Neural crest cell (in vitro differentiated cells): ENCODE measurements around the gene ALDH1B1. TPM values are rescaled to one million over a fixed set of nuclear protein-coding genes. Genes with fewer than 3 reads are reported as not detected.

Experiments
- DNase-seq: peaks from one replicate; pipeline ENCODE4 v3.0.0; 2021; ENCODE audit warnings: low read depth, mixed read lengths, low spot score
- H3K27ac Mint-ChIP-seq: one replicate; pipeline ENCODE4 v1.8.0; 2021; ENCODE audit warnings: mild to moderate bottlenecking, mixed read lengths; ENCODE audit not compliant: unreplicated experiment
- H3K27me3 Mint-ChIP-seq: 2 replicates; pipeline ENCODE4 v1.8.0; 2021; ENCODE audit warnings: low read depth, mild to moderate bottlenecking, mixed read lengths
- H3K36me3 Mint-ChIP-seq: 2 replicates; pipeline ENCODE4 v1.8.0; 2021; ENCODE audit warnings: low read depth, mild to moderate bottlenecking, mixed read lengths
- H3K4me1 Mint-ChIP-seq: 2 replicates; pipeline ENCODE4 v1.8.0; 2021; ENCODE audit warnings: mixed read lengths
- H3K4me3 Mint-ChIP-seq: one replicate; pipeline ENCODE4 v1.8.0; 2021; ENCODE audit warnings: mild to moderate bottlenecking, mixed read lengths
- H3K9me3 Mint-ChIP-seq: 2 replicates; pipeline ENCODE4 v1.8.0; 2021; ENCODE audit warnings: mixed read lengths
- total RNA-seq: library from RNA; stranded (reverse); gene quantifications from 2 replicates; pipeline ENCODE4 v1.2.1, GENCODE V29; 2021
- TF ChIP-seq, protein P1 (sequence below): fragments of 200-600 bp; sonication (generic); conservative IDR thresholded peaks from 2 replicates; pipeline ENCODE4 v1.5.0; 2021; ENCODE audit warnings: antibody characterized with exemption, mild to moderate bottlenecking

Gene ALDH1B1
- total RNA-seq, 1 donor from 2014 or later: 32.9 TPM

DNA sequence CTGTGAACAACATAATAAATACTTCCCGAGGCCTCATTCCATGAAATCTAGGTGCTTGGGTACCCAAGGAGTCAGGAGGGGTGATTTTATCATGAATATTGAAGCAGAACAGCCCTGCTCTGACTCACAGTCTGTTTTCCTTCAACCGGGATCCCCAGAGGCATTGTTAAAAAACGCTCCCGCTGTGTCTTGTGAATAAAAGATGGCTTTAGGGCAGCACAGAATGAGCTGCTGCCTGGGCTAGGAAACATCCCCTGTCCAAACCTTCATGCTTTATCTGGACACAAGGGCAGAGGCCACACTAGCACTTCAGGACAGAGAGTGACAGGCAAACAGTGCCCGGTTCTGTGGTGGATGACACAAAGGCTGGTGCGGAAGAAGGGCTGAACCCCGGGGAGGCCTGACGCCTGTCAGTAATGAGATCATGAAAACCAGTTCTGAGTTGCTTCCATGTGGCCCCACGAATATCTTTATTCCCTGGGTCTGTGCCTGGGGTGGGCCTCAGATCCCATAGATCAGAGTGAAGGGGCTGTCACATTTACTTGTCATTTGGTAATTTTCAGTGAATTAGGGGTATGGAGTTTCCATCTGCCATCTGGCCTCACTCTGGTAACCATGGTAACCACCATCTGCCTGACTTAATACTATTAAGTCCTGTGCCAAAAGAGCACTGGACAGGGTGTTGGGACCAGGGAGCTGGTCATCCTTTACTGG is 29.2 kb downstream of the ALDH1B1 start:
- DNase-seq: peak; percentile 46
- Mint-ChIP-seq H3K4me3 (peak overlapping the region; percentile 63), H3K27ac (peak overlapping the region; percentile 75), H3K27me3 (peaks cover 27% of the 10 kb centered on the region), H3K4me1 (peaks cover 47% of the 10 kb centered on the region), H3K36me3 (no peaks in the 10 kb centered on the region), H3K9me3 (no peaks in the 10 kb centered on the region)
- TF ChIP-seq, protein P1, sequence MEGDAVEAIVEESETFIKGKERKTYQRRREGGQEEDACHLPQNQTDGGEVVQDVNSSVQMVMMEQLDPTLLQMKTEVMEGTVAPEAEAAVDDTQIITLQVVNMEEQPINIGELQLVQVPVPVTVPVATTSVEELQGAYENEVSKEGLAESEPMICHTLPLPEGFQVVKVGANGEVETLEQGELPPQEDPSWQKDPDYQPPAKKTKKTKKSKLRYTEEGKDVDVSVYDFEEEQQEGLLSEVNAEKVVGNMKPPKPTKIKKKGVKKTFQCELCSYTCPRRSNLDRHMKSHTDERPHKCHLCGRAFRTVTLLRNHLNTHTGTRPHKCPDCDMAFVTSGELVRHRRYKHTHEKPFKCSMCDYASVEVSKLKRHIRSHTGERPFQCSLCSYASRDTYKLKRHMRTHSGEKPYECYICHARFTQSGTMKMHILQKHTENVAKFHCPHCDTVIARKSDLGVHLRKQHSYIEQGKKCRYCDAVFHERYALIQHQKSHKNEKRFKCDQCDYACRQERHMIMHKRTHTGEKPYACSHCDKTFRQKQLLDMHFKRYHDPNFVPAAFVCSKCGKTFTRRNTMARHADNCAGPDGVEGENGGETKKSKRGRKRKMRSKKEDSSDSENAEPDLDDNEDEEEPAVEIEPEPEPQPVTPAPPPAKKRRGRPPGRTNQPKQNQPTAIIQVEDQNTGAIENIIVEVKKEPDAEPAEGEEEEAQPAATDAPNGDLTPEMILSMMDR: no peak

DNA sequence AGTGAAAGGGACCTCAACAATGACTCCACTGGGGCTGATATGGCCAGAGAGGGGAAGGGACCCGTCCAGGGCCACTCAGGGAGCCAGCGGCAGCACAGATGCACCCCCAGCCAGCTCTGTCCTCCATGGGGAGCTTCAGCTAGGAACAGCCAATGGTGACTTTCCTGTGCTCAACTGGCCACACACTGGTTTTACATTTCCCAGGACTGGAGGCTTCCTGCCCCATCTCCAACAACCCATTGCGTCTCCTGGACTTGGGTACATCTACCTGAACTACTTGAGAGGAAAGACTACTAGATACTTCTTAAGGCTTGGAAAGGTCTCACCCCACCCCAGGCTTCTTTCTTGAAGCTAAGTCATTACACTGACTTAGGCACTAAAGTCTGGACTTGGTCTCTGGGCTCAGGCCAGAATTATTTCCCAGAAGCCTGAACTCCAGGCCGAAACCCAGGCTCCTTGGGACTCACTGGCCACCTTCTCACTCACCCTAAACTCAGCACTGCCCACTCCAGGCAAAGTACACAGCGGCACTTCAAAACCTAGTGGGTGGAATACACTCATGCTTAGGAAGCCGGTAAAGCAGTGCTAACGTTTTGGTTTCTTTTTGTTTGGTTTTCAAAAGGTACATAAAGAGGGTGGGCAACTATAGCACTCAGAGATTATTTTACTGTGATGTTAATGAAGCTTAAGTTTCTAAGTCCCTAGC is 30.2 kb downstream of the ALDH1B1 start:
- H3K4me1 Mint-ChIP-seq: peaks cover 47% of the 10 kb centered on the region
- H3K4me3 Mint-ChIP-seq: peak overlapping the region; percentile 82
- DNase-seq: no peak
- peak overlapping the region; percentile 21 for H3K27ac Mint-ChIP-seq
- no peaks in the 10 kb centered on the region for H3K36me3 Mint-ChIP-seq
- peaks cover 28% of the 10 kb centered on the region for H3K27me3 Mint-ChIP-seq
- TF ChIP-seq, protein P1: no peak
- H3K9me3 Mint-ChIP-seq: no peaks in the 10 kb centered on the region

DNA sequence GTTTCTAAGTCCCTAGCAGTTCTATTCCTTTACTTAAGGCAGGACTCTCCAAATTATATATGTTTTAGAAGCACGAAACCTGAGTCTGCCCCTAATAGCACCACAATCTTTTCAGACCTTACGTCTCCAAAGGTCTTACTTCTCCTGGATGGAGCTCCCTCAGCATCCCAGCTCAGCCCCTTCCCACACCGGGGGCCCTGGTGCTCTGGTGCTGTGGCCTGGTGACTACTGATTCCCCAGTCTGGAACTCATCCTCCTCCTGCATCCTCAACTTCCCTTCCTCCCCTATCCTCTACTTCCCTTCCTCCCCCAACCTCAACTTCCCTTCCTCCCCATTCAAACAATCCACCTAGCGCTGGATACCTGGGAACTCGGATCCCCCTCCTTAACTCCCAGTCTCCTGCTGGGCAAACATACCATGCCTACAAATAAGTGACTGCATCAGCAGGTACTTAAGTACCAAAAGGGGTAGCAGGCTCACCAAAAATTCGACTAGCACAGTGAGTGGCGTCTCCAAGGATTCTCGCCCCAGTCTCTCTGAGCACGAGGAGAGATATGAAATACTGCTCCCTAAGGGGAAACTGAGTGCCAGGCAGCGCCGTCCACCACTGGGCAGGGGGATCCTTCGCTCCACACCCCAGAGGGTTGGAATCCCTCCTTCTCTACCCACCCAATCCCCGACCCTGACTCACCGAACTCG is 30.9 kb downstream of the ALDH1B1 start:
- H3K4me1 Mint-ChIP-seq: peaks cover 47% of the 10 kb centered on the region
- DNase-seq: no peak

DNA sequence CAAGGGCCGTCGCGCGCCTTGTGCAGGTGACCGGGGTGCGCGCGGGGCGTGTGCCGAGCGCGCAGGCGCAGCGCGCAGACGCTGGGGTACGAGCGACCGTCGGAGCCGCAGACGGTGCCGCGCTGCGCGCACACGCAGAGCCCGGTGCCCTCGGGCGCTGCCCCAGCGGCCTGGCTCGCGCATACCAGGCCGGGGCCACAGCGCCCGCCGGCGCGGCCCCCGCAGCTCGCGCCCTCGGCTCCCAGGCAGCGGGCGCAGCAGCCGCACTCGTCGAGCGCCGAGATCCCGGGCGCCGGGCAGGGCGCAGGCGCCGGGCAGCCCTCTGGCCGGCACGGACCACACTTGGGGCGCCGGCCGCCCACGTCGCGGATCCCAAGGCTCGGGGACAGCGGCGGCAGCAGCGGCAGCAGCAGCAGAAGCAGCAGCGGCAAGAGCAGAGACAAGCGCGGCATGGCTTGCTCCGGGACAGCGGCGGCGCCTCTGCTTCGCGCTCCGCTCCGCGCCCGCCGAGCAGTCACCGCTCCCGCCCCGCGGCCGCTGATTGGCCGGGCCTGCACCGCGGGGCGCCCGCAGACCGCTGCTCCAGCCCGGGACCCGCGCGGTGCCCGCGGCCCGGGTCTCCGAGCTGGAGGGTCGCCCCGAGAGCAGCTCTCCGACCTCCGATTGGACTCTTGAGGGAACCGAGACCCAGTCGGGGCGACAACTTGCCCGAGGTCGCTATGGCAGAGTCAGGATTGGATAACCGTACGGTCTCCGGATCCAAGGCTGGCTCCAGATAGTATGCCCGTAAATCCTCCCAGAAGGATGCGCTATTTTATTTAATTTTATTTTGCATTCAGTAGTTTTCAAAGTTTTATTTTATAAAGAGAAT is 31.7 kb downstream of the ALDH1B1 start, which contains the start of gene IGFBPL1:
Gene IGFBPL1 (minus strand): TSS at position 482 of the 871 bp plus-strand sequence. CDS start 30 bp downstream, at position 452.
- Mint-ChIP-seq H3K27me3 (peaks cover 30% of the 10 kb centered on the region), H3K27ac (peak within 1 kb of the TSS; percentile 59), H3K4me1 (peaks cover 39% of the 10 kb centered on the region), H3K36me3 (no peaks in the 10 kb centered on the region), H3K9me3 (no peaks in the 10 kb centered on the region), H3K4me3 (peak within 1 kb of the TSS; percentile 82)
- peak; percentile 38 for DNase-seq
- TF ChIP-seq, protein P1: no peak

More for the DNA sequence above, 30.9 kb downstream of the ALDH1B1 start:
- TF ChIP-seq, protein P1: no peak
- Mint-ChIP-seq H3K9me3 (no peaks in the 10 kb centered on the region), H3K36me3 (no peaks in the 10 kb centered on the region), H3K27ac (peak overlapping the region; percentile 59), H3K4me3 (peak overlapping the region; percentile 82), H3K27me3 (peaks cover 32% of the 10 kb centered on the region)

DNA sequence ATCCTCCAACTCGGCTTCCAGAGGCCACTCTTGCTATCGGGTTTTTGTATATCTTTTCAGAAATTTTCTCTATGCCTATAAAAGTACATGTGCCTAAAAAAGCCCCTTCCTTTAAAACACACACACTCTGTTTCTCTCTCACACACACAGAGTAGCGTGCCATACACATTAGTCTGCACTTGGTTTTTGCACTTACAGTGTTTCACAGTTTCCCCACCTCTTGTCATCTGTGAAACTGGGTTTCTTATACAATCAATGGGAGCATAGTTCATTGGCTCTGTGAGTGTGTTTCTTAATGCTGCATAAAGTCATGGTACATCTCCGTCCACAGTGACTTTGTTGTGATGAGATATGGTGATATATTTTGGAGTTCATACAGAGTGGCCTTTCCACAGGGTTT is 32.4 kb downstream of the ALDH1B1 start:
- Mint-ChIP-seq H3K36me3 (no peaks in the 10 kb centered on the region), H3K4me3 (peak overlapping the region; percentile 63), H3K27ac (no peak overlapping the region), H3K4me1 (peaks cover 36% of the 10 kb centered on the region), H3K27me3 (peaks cover 30% of the 10 kb centered on the region), H3K9me3 (no peaks in the 10 kb centered on the region)
- DNase-seq: no peak
- TF ChIP-seq, protein P1: no peak
